ENCODE data around the gene PNLIPRP1. TPM values are rescaled to one million over a fixed set of nuclear protein-coding genes. Genes with fewer than 3 reads are reported as not detected.

PNLIPRP1 gene
- total RNA-seq, 1 experiment from 2014 or later: not detected

GRCh38 chr10:116631871-116632295, 41.1 kb downstream of the PNLIPRP1 start:
- TF ChIP-seq CTCF (IDR thresholded peaks at IDR 0.05; ENCODE audit: unreplicated experiment): no peak
- Mint-ChIP-seq H3K27me3 (ENCODE audit: unreplicated experiment) (peaks cover 66% of the 10 kb centered on the region), H3K4me1 (ENCODE audit: low read depth, unreplicated experiment) (no peaks in the 10 kb centered on the region), H3K36me3 (ENCODE audit: insufficient read depth, unreplicated experiment) (no peaks in the 10 kb centered on the region), H3K4me3 (ENCODE audit: low read depth, unreplicated experiment) (no peak overlapping the region), H3K27ac (ENCODE audit: unreplicated experiment) (no peak overlapping the region), H3K9me3 (ENCODE audit: low read depth, unreplicated experiment) (peaks cover 2% of the 10 kb centered on the region)
- intact Hi-C loops (cut with micrococcal nuclease; ENCODE audit: unreplicated experiment): no loop called here
- DNase-seq: no peak
- no TSS peak for BruUV-seq (replicated peaks)
- CTCF ChIA-PET: no interaction called here

GRCh38 chr10:116632596-116633215, 41.9 kb downstream of the PNLIPRP1 start:
- intact Hi-C loops (cut with micrococcal nuclease; ENCODE audit: unreplicated experiment): no loop called here
- no peak overlapping the region for H3K27ac Mint-ChIP-seq (ENCODE audit: unreplicated experiment)
- no TSS peak for BruUV-seq (replicated peaks)
- CTCF ChIA-PET: no interaction called here
- H3K27me3 Mint-ChIP-seq (ENCODE audit: unreplicated experiment): peaks cover 67% of the 10 kb centered on the region
- no peaks in the 10 kb centered on the region for H3K4me1 Mint-ChIP-seq (ENCODE audit: low read depth, unreplicated experiment)
- H3K36me3 Mint-ChIP-seq (ENCODE audit: insufficient read depth, unreplicated experiment): no peaks in the 10 kb centered on the region
- H3K4me3 Mint-ChIP-seq (ENCODE audit: low read depth, unreplicated experiment): no peak overlapping the region
- no peak for TF ChIP-seq CTCF (IDR thresholded peaks at IDR 0.05; ENCODE audit: unreplicated experiment)
- H3K9me3 Mint-ChIP-seq (ENCODE audit: low read depth, unreplicated experiment): peaks cover 2% of the 10 kb centered on the region
- DNase-seq: no peak

GRCh38 chr10:116633216-116633600, 42.4 kb downstream of the PNLIPRP1 start:
- Mint-ChIP-seq H3K27me3 (ENCODE audit: unreplicated experiment) (peaks cover 62% of the 10 kb centered on the region), H3K4me3 (ENCODE audit: low read depth, unreplicated experiment) (no peak overlapping the region), H3K4me1 (ENCODE audit: low read depth, unreplicated experiment) (no peaks in the 10 kb centered on the region), H3K27ac (ENCODE audit: unreplicated experiment) (no peak overlapping the region), H3K9me3 (ENCODE audit: low read depth, unreplicated experiment) (peaks cover 2% of the 10 kb centered on the region), H3K36me3 (ENCODE audit: insufficient read depth, unreplicated experiment) (no peaks in the 10 kb centered on the region)
- intact Hi-C loops (cut with micrococcal nuclease; ENCODE audit: unreplicated experiment): no loop called here
- TF ChIP-seq CTCF (IDR thresholded peaks at IDR 0.05; ENCODE audit: unreplicated experiment): no peak
- no peak for DNase-seq
- CTCF ChIA-PET: no interaction called here
- BruUV-seq (replicated peaks): no TSS peak

- CTCF ChIA-PET: no interaction called here
- no peak for TF ChIP-seq CTCF (IDR thresholded peaks at IDR 0.05; ENCODE audit: unreplicated experiment)
- peaks cover 2% of the 10 kb centered on the region for H3K9me3 Mint-ChIP-seq (ENCODE audit: low read depth, unreplicated experiment)
- peaks cover 51% of the 10 kb centered on the region for H3K27me3 Mint-ChIP-seq (ENCODE audit: unreplicated experiment)
- H3K36me3 Mint-ChIP-seq (ENCODE audit: insufficient read depth, unreplicated experiment): no peaks in the 10 kb centered on the region
- no peak for DNase-seq
- no peak overlapping the region for H3K27ac Mint-ChIP-seq (ENCODE audit: unreplicated experiment)
- H3K4me1 Mint-ChIP-seq (ENCODE audit: low read depth, unreplicated experiment): no peaks in the 10 kb centered on the region
- intact Hi-C loops (cut with micrococcal nuclease; ENCODE audit: unreplicated experiment): no loop called here
- no TSS peak for BruUV-seq (replicated peaks)
- H3K4me3 Mint-ChIP-seq (ENCODE audit: low read depth, unreplicated experiment): no peak overlapping the region
Observed at GRCh38 chr10:116634126-116634975, 43.6 kb downstream of the PNLIPRP1 start.

All from Calu3 (cell line).